Neural progenitor cell (in vitro differentiated cells): ENCODE measurements around the gene ARF5. TPM values are rescaled to one million over a fixed set of nuclear protein-coding genes. Genes with fewer than 3 reads are reported as not detected.

ENCODE experiments used
- DNase-seq: peaks from one replicate; pipeline ENCODE4 v3.0.0-alpha.2; 2016; ENCODE audit warnings: low spot score
- H2AFZ ChIP-seq: fragments of 200-600 bp; sonication (generic); replicated peaks from 2 replicates; pipeline ENCODE4 v1.6.1; 2016; ENCODE audit warnings: antibody characterized with exemption
- H3F3A ChIP-seq: fragments of 200-600 bp; sonication (generic); 2 replicates; pipeline ENCODE4 v1.6.1; 2016; ENCODE audit warnings: antibody characterized with exemption, low read depth
- H3K27ac ChIP-seq: fragments of 200-600 bp; sonication (generic); 2 replicates; pipeline ENCODE4 v1.5.1; 2016; ENCODE audit warnings: mild to moderate bottlenecking
- H3K27me3 ChIP-seq: fragments of 200-600 bp; sonication (generic); 2 replicates; pipeline ENCODE4 v1.6.1; 2016; ENCODE audit warnings: mild to moderate bottlenecking, moderate library complexity
- H3K36me3 ChIP-seq: fragments of 200-600 bp; sonication (generic); 2 replicates; pipeline ENCODE4 v1.5.1; 2016
- H3K4me1 ChIP-seq: fragments of 200-600 bp; sonication (generic); 2 replicates; pipeline ENCODE4 v1.6.1; 2016; ENCODE audit warnings: mixed run types
- H3K4me2 ChIP-seq: fragments of 200-600 bp; sonication (generic); 2 replicates; pipeline ENCODE4 v1.6.1; 2016
- H3K4me3 ChIP-seq: fragments of 200-600 bp; sonication (generic); 2 replicates; pipeline ENCODE4 v1.5.1; 2016
- H3K79me2 ChIP-seq: fragments of 200-600 bp; sonication (generic); 2 replicates; pipeline ENCODE4 v1.6.1; 2016; ENCODE audit warnings: low read depth
- H3K9ac ChIP-seq: fragments of 200-600 bp; sonication (generic); 2 replicates; pipeline ENCODE4 v1.6.1; 2016
- H3K9me3 ChIP-seq: fragments of 200-600 bp; sonication (generic); 2 replicates; pipeline ENCODE4 v1.5.1; 2016; ENCODE audit warnings: low read depth
- H4K20me1 ChIP-seq: fragments of 200-600 bp; sonication (generic); 2 replicates; pipeline ENCODE4 v1.6.1; 2016; ENCODE audit warnings: low read depth
- H3K27ac Mint-ChIP-seq: 3 replicates; pipeline ENCODE4 v1.8.0; 2021; ENCODE audit warnings: mixed read lengths
- H3K27me3 Mint-ChIP-seq: 2 replicates; pipeline ENCODE4 v1.8.0; 2022; ENCODE audit warnings: low read depth, mild to moderate bottlenecking, inconsistent platforms, moderate library complexity, mixed read lengths; ENCODE audit not compliant: insufficient read depth
- H3K36me3 Mint-ChIP-seq: 3 replicates; pipeline ENCODE4 v1.8.0; 2021; ENCODE audit warnings: mixed read lengths
- H3K4me1 Mint-ChIP-seq: 3 replicates; pipeline ENCODE4 v1.8.0; 2021; ENCODE audit warnings: mixed read lengths
- H3K4me3 Mint-ChIP-seq: 3 replicates; pipeline ENCODE4 v1.8.0; 2021; ENCODE audit warnings: mild to moderate bottlenecking, moderate library complexity, mixed read lengths
- H3K9me3 Mint-ChIP-seq: 3 replicates; pipeline ENCODE4 v1.8.0; 2020; ENCODE audit warnings: mixed read lengths
- CTCF ChIP-seq: fragments of 200-600 bp; sonication (generic); IDR thresholded peaks from 2 replicates; pipeline ENCODE4 v1.5.1; 2017; ENCODE audit warnings: antibody characterized with exemption, mild to moderate bottlenecking
- EZH2 ChIP-seq: fragments of 200-600 bp; sonication (generic); IDR thresholded peaks from 2 replicates; pipeline ENCODE4 v1.6.1; 2017; ENCODE audit warnings: antibody characterized with exemption, mild to moderate bottlenecking, moderate library complexity
- EZH2phosphoT487 ChIP-seq: fragments of 200-600 bp; sonication (generic); IDR thresholded peaks from 2 replicates; pipeline ENCODE4 v1.6.1; 2017; ENCODE audit warnings: antibody characterized with exemption
- total RNA-seq: library from RNA; depleted of rRNA; stranded (reverse); fragments of >200 nt; gene quantifications from 2 replicates; pipeline ENCODE4 v1.2.3, GENCODE V29; 2015; ENCODE audit warnings: low replicate concordance

The ARF5 gene
- total RNA-seq, 1 donor from 2014 or later, result 229 TPM

- Histone ChIP-seq H3K9me3 (no peaks in the 10 kb centered on the region), H3K9ac (no peak overlapping the region), H3K27me3 (no peaks in the 10 kb centered on the region), H2AFZ (no peak overlapping the region), H3K79me2 (no peaks in the 10 kb centered on the region), H3K4me3 (no peak overlapping the region), H3K4me1 (no peaks in the 10 kb centered on the region), H3F3A (no peaks in the 10 kb centered on the region), H4K20me1 (no peaks in the 10 kb centered on the region), H3K36me3 (no peaks in the 10 kb centered on the region), H3K4me2 (no peak overlapping the region), H3K27ac (no peak overlapping the region)
- no peaks in the 10 kb centered on the region for H3K4me1 Mint-ChIP-seq
- no peak overlapping the region for H3K4me3 Mint-ChIP-seq
- H3K36me3 Mint-ChIP-seq, result no peaks in the 10 kb centered on the region
- TF ChIP-seq EZH2 (no peak), EZH2phosphoT487 (no peak), CTCF (no peak)
- no peak overlapping the region for H3K27ac Mint-ChIP-seq
- peaks cover 12% of the 10 kb centered on the region for H3K9me3 Mint-ChIP-seq
- peaks cover 4% of the 10 kb centered on the region for H3K27me3 Mint-ChIP-seq
- DNase-seq, result no peak
Measured at GRCh38 chr7:127546313-127546712, 41.9 kb upstream of the ARF5 start.

DNA sequence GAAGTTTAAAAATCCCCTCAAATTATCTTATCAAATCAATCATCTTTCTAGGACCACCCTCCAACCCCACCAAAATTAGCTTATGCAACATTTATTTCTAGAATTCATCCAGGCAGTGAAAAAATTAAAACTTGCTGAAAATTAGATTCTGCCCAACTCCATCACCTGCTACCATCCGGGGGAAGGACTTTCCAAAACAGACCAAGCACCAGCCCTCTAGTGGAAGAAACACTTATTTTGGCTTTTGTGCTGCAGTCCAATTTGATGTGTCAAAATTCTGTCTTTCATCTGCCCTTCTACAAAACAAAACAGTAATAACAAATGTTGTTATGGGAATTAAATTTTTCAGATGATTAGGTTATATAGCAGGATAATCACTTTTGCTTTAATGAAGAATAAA, 38.0 kb upstream of the ARF5 start:
- Histone ChIP-seq H3K9ac (no peak overlapping the region), H3K4me2 (no peak overlapping the region), H3K79me2 (no peaks in the 10 kb centered on the region), H3K36me3 (no peaks in the 10 kb centered on the region), H3K27ac (no peak overlapping the region), H3K4me3 (no peak overlapping the region), H3K9me3 (no peaks in the 10 kb centered on the region), H2AFZ (no peak overlapping the region), H4K20me1 (no peaks in the 10 kb centered on the region), H3K27me3 (no peaks in the 10 kb centered on the region), H3K4me1 (no peaks in the 10 kb centered on the region), H3F3A (no peaks in the 10 kb centered on the region)
- TF ChIP-seq EZH2 (no peak), CTCF (peak; percentile 39), EZH2phosphoT487 (no peak)
- Mint-ChIP-seq H3K27ac (no peak overlapping the region), H3K4me1 (no peaks in the 10 kb centered on the region), H3K9me3 (peaks cover 11% of the 10 kb centered on the region), H3K27me3 (peaks cover 2% of the 10 kb centered on the region), H3K4me3 (no peak overlapping the region), H3K36me3 (no peaks in the 10 kb centered on the region)
- no peak for DNase-seq

DNA sequence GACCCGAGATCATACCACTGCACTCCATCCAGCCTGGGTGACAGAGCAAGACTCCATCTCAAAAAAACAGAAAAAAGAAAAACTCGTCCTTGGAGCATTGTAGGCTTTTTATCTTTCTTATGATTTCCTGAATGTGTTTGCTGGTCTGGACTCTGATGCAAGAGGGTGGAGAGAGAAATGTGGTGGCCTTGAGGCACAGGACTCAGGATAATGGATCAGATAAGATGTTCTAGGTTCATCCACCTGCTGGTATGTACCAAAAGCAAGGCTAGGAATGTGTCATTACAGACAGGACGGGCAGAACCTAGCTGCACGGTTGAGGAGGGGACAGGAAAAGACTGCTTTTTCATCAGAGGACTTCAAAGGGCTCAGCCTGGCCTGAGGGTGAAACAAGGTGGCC, 36.3 kb upstream of the ARF5 start:
- no peak overlapping the region for H2AFZ ChIP-seq
- no peaks in the 10 kb centered on the region for H3K4me1 Mint-ChIP-seq
- no peak overlapping the region for H3K9ac ChIP-seq

More for the DNA sequence above, 36.3 kb upstream of the ARF5 start:
- peaks cover 5% of the 10 kb centered on the region for H3K9me3 Mint-ChIP-seq
- H3K36me3 Mint-ChIP-seq, result no peaks in the 10 kb centered on the region
- H3K4me1 ChIP-seq, result no peaks in the 10 kb centered on the region
- peaks cover 2% of the 10 kb centered on the region for H3K27me3 Mint-ChIP-seq
- no peak for DNase-seq
- TF ChIP-seq CTCF, result no peak
- no peak for TF ChIP-seq EZH2phosphoT487
- no peak for TF ChIP-seq EZH2
- no peaks in the 10 kb centered on the region for H4K20me1 ChIP-seq
- H3K79me2 ChIP-seq, result no peaks in the 10 kb centered on the region
- no peak overlapping the region for H3K27ac Mint-ChIP-seq
- H3K27me3 ChIP-seq, result no peaks in the 10 kb centered on the region
- no peak overlapping the region for H3K4me2 ChIP-seq
- no peak overlapping the region for H3K4me3 Mint-ChIP-seq
- no peaks in the 10 kb centered on the region for H3F3A ChIP-seq
- no peaks in the 10 kb centered on the region for H3K36me3 ChIP-seq
- H3K4me3 ChIP-seq, result no peak overlapping the region
- no peak overlapping the region for H3K27ac ChIP-seq
- no peaks in the 10 kb centered on the region for H3K9me3 ChIP-seq
